ENCODE results near the gene AFF2. TPM values are rescaled to one million over a fixed set of nuclear protein-coding genes. Genes with fewer than 3 reads are reported as not detected.

Gene AFF2
- polyA plus RNA-seq, 1 of the 3 experiments (the other 2 are of a cell fraction) = not detected

- TF ChIP-seq USF1 (IDR thresholded peaks at IDR 0.05; ENCODE audit: borderline replicate concordance, low read depth) = no peak
- TF ChIP-seq USF2 (IDR thresholded peaks at IDR 0.05; ENCODE audit: borderline replicate concordance, low read depth, low read length) = no peak
- no peak for TF ChIP-seq NFIC (IDR thresholded peaks at IDR 0.05; ENCODE audit: borderline replicate concordance)
- no peak for TF ChIP-seq YY1 (IDR thresholded peaks at IDR 0.05; ENCODE audit: low read depth)
- TF ChIP-seq RFX5 (IDR thresholded peaks at IDR 0.05; ENCODE audit: low read length) = no peak
- no peak for TF ChIP-seq MXI1 (IDR thresholded peaks at IDR 0.05; ENCODE audit: low read depth, low read length)
- no peak for TF ChIP-seq IRF3 (IDR thresholded peaks at IDR 0.05; ENCODE audit: low read depth, low read length)
- TF ChIP-seq GABPA (IDR thresholded peaks at IDR 0.05; ENCODE audit: low read depth) = no peak
These were observed 429.3 kb downstream of the AFF2 start (continued) for GRCh38 chrX:148929686-148930085.

GRCh38 chrX:148930206-148930729 is 429.9 kb downstream of the AFF2 start:
- WGBS (ENCODE audit: low lambda C conversion rate) = 6% methylated on average over 2 of the region's 2 CpGs
- H3K4me2 ChIP-seq = no peak overlapping the region
- no peak overlapping the region for H3K9ac ChIP-seq
- no peak for DNase-seq
- no peaks in the 10 kb centered on the region for H4K20me1 ChIP-seq (ENCODE audit: insufficient read depth)
- TF ChIP-seq REST (IDR thresholded peaks at IDR 0.05; ENCODE audit: low read depth, low read length) (no peak), TEAD4 (IDR thresholded peaks at IDR 0.05; ENCODE audit: borderline replicate concordance, insufficient read depth) (no peak), ELF1 (IDR thresholded peaks at IDR 0.05) (no peak), FOXJ3 (CRISPR knock-in tag; IDR thresholded peaks at IDR 0.05) (no peak), FOSL2 (IDR thresholded peaks at IDR 0.05; ENCODE audit: borderline replicate concordance, low read depth) (no peak), MXI1 (IDR thresholded peaks at IDR 0.05; ENCODE audit: low read depth, low read length) (no peak), JUND (IDR thresholded peaks at IDR 0.05) (no peak), YY1 (IDR thresholded peaks at IDR 0.05; ENCODE audit: low read depth) (no peak), RFX5 (IDR thresholded peaks at IDR 0.05; ENCODE audit: low read length) (no peak), POLR2AphosphoS5 (IDR thresholded peaks at IDR 0.05; ENCODE audit: low read depth, low read length) (no peak)
- H3K4me1 ChIP-seq (ENCODE audit: control insufficient read depth in 1 of 2, insufficient read depth in 2 of 2, low read depth in 1 of 2, low read length in 1 of 2) = no peaks in the 10 kb centered on the region
- CTCF ChIA-PET = no interaction called here
- no peaks in the 10 kb centered on the region for H3K79me2 ChIP-seq (ENCODE audit: insufficient read depth)
- POLR2A ChIA-PET = no interaction called here
- H3K27me3 ChIP-seq (ENCODE audit: insufficient read depth) = no peaks in the 10 kb centered on the region
- H3K9me2 ChIP-seq = no peaks in the 10 kb centered on the region
- H3K27ac ChIP-seq (ENCODE audit: low read depth in 2 of 2, low read length in 1 of 2) = no peak overlapping the region
- H3K36me3 ChIP-seq (replicated peaks in 1 of 2; ENCODE audit: control insufficient read depth in 1 of 2, insufficient read depth in 2 of 2, low read length in 1 of 2) = no peaks in the 10 kb centered on the region
- H3K9me3 ChIP-seq = no peaks in the 10 kb centered on the region
- H3K4me3 ChIP-seq (ENCODE audit: low read depth in 2 of 2, low read length in 1 of 2) = no peak overlapping the region
- H3F3A ChIP-seq (replicated peaks; ENCODE audit: insufficient read depth) = no peaks in the 10 kb centered on the region
- H2AFZ ChIP-seq (ENCODE audit: low read depth) = no peak overlapping the region

Measured in SK-N-SH (cell line).